SIG-M5 (cell line): ENCODE results near the gene GUK1.

Source experiments
- DNase-seq: peaks from one replicate; lab custom pipeline; 2025; lab: John Stamatoyannopoulos, UW

Gene GUK1

GRCh38 chr1:228139931-228140723 lies at the start of gene GUK1:
GUK1 (plus strand) TSS chr1:228140279; CDS start chr1:228140303, 24 bp downstream.
- peak; percentile 99 for DNase-seq

- DNase-seq = no peak
These were observed 49.4 kb upstream of the GUK1 start for GRCh38 chr1:228090613-228091081.

- no peak for DNase-seq
These were observed 49.0 kb upstream of the GUK1 start for GRCh38 chr1:228091084-228091483.

GRCh38 chr1:228092342-228093049 lies 47.6 kb upstream of the GUK1 start:
- no peak for DNase-seq

- DNase-seq = no peak
These were observed 46.8 kb upstream of the GUK1 start for GRCh38 chr1:228093050-228093906.

GRCh38 chr1:228094432-228095016 lies 45.6 kb upstream of the GUK1 start:
- DNase-seq = no peak

GRCh38 chr1:228095161-228095560 lies 44.9 kb upstream of the GUK1 start:
- DNase-seq = no peak

GRCh38 chr1:228095938-228096337 lies 44.1 kb upstream of the GUK1 start:
- no peak for DNase-seq

- DNase-seq = no peak
These were observed 43.4 kb upstream of the GUK1 start for GRCh38 chr1:228096416-228097332.

- DNase-seq = no peak
These were observed 42.6 kb upstream of the GUK1 start for GRCh38 chr1:228097333-228098081.

- no peak for DNase-seq
These were observed 41.7 kb upstream of the GUK1 start for GRCh38 chr1:228098323-228098931.

- no peak for DNase-seq
These were observed 40.7 kb upstream of the GUK1 start for GRCh38 chr1:228099331-228099732.

- no peak for DNase-seq
These were observed 39.1 kb upstream of the GUK1 start for GRCh38 chr1:228100822-228101613.

GRCh38 chr1:228101614-228101993 lies 38.5 kb upstream of the GUK1 start:
- no peak for DNase-seq

- no peak for DNase-seq
These were observed 37.9 kb upstream of the GUK1 start for GRCh38 chr1:228101994-228102790.

- DNase-seq = peak; percentile 69
These were observed 37.1 kb upstream of the GUK1 start, which contains the start of gene C1orf35 for GRCh38 chr1:228102791-228103620. C1orf35 (minus strand) TSS chr1:228103325; CDS start chr1:228103227, 98 bp downstream.
